SU-DHL-6 (cell line): ENCODE results near the gene HSPA12A.

Source experiments
- CTCF ChIP-seq: fragments of 200-600 bp; sonication (generic); IDR thresholded peaks from one replicate; pipeline ENCODE4 v1.5.1; 2017; ENCODE audit warnings: antibody characterized with exemption, mild to moderate bottlenecking, low read length, moderate library complexity; ENCODE audit not compliant: insufficient read depth, poor library complexity, severe bottlenecking
- EZH2phosphoT487 ChIP-seq: fragments of 200-600 bp; sonication (generic), shearing (Covaris generic); conservative IDR thresholded peaks from 2 replicates; pipeline ENCODE4 v1.6.1; 2018; ENCODE audit warnings: mild to moderate bottlenecking, antibody characterized with exemption, low read length, moderate library complexity, mixed read lengths

GRCh38 chr10:116744163-116744753 is 1.9 kb upstream of the HSPA12A start:
- TF ChIP-seq CTCF (no peak), EZH2phosphoT487 (no peak)
